Measurements from ENCODE around the gene MORF4L1.
"Not testable (repeated sequence)": the region's sequence is repeated elsewhere in the genome, so short reads cannot be mapped to it uniquely, and the experiment has no call there.

MORF4L1 gene

GRCh38 chr15:78923015-78923414 is 50.3 kb downstream of the MORF4L1 start:
- no peak for FAIRE-seq
- DNase-seq (ENCODE audit: insufficient read length, low spot score) = no peak

GRCh38 chr15:78923480-78924360 is 51.0 kb downstream of the MORF4L1 start:
- DNase-seq (ENCODE audit: insufficient read length, low spot score) = no peak
- FAIRE-seq = no peak

- DNase-seq (ENCODE audit: insufficient read length, low spot score) = no peak
- FAIRE-seq = no peak
Measured at GRCh38 chr15:78925076-78925624, 52.5 kb downstream of the MORF4L1 start.

GRCh38 chr15:78925956-78926743 is 53.5 kb downstream of the MORF4L1 start:
- no peak for FAIRE-seq

GRCh38 chr15:78927077-78927790 is 54.5 kb downstream of the MORF4L1 start:
- FAIRE-seq (no peak), DNase-seq (ENCODE audit: insufficient read length, low spot score) (no peak)

More at GRCh38 chr15:78925956-78926743, 53.5 kb downstream of the MORF4L1 start:
- DNase-seq (ENCODE audit: insufficient read length, low spot score) = no peak

- not testable (repeated sequence) for DNase-seq (ENCODE audit: insufficient read length, low spot score); FAIRE-seq
Measured at GRCh38 chr15:78928176-78928575, 55.5 kb downstream of the MORF4L1 start.

- no peak for FAIRE-seq
- no peak for DNase-seq (ENCODE audit: insufficient read length, low spot score)
Measured at GRCh38 chr15:78928616-78929093, 56.0 kb downstream of the MORF4L1 start.

DNA sequence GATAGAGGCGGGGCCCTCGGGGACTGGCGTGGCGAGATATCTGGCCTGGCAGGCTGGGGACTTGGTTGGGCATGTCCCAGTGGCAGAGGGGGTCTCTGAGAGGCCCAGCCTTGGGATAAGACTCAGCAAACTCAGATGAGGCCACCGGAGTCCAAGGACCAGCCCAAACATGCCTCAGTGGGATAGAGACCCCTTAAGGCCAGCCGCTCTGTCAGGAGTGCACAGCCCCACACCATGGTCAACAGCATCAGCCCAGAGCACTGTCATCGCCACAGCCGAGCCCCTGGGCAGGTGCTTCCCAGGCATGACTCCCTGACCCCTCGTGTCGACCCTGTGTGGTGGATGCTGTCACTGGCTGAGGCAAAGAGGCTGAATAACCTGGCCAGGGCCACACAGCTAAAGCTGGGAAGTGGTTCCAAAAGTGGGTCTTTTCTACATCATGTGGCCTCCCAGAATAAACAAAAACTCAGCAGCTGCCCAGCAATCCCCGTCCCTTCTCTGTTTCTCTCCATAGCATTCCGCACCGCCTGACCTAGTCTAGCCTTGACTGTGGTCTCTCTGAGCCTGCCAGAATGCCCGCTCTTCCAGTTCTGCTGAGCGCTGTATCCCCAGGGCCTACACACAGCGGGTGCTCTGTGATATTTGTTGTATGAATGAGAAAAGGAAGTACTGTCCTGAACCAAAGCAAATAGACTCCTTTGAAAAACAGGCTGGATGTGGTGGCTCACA is 57.0 kb downstream of the MORF4L1 start:
- FAIRE-seq = no peak
- DNase-seq (ENCODE audit: insufficient read length, low spot score) = no peak

GRCh38 chr15:78930577-78931388 is 58.1 kb downstream of the MORF4L1 start:
- FAIRE-seq (peak; percentile 87), DNase-seq (ENCODE audit: insufficient read length, low spot score) (peak; percentile 89)

GRCh38 chr15:78931439-78932257 is 59.0 kb downstream of the MORF4L1 start:
- FAIRE-seq (no peak), DNase-seq (ENCODE audit: insufficient read length, low spot score) (no peak)

GRCh38 chr15:78932258-78932808 is 59.6 kb downstream of the MORF4L1 start:
- FAIRE-seq (no peak), DNase-seq (ENCODE audit: insufficient read length, low spot score) (no peak)

- FAIRE-seq = no peak
Measured at GRCh38 chr15:78933187-78933822, 60.6 kb downstream of the MORF4L1 start.

DNA sequence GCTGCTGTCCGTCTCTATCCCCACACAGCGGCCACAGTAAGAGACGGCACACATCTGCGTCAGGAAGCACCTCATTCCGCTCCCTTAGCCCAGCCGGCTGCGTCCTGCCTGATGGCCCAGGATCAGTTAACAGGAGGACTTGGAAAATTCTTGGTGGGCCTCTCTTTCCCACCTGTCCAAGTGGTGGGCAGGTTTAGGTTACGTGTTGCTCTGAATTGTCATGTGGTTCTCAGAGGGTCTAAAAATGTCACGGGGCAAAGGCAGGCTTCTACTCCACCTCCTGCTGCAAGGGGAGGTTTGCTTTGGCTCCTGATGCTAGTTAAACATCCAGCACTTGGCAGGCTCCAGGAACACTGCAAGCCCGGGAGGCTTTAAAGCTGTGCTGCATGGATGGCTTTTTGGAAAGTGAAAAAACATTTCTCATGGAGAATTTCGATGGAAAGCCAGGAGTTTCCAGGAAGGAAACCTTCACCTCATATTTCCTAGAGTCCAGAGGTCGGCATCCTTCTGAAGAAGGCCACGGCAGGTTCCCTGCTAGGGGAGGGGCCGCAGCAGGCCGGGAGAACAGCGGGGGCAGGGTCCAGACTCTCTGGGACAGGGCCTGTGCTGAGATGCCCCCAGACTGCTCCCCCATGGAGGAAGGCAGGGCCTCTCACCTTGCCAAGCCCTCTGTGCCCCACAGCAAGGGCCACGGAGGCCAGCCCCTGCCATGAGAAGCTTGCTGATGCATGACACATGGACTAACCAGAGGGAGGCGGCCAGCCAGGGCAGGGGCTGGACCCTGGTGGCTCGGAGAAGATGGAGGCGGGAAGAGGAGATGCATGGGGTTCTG is 61.3 kb downstream of the MORF4L1 start:
- no peak for DNase-seq (ENCODE audit: insufficient read length, low spot score)
- FAIRE-seq = no peak

More at GRCh38 chr15:78933187-78933822, 60.6 kb downstream of the MORF4L1 start:
- DNase-seq (ENCODE audit: insufficient read length, low spot score) = no peak

GRCh38 chr15:78934655-78935023 is 61.9 kb downstream of the MORF4L1 start:
- DNase-seq (ENCODE audit: insufficient read length, low spot score) = no peak
- no peak for FAIRE-seq

GRCh38 chr15:78937132-78937739 is 64.5 kb downstream of the MORF4L1 start:
- FAIRE-seq = no peak
- no peak for DNase-seq (ENCODE audit: insufficient read length, low spot score)

Data from HTR-8/SVneo (cell line).